ENCODE results near the gene TMEFF2. TPM values are rescaled to one million over a fixed set of nuclear protein-coding genes. Genes with fewer than 3 reads are reported as not detected.

Gene TMEFF2
- total and polyA plus RNA-seq, 2 of the 4 experiments (the other 2 are of a cell fraction) = 1.3 to 3.0 TPM

GRCh38 chr2:192073878-192074277 lies 120.9 kb downstream of the TMEFF2 start:
- TF ChIP-seq CEBPB (IDR thresholded peaks at IDR 0.05; ENCODE audit: low read depth, low read length) = no peak
- no peak for TF ChIP-seq NFE2L2 (IDR thresholded peaks at IDR 0.05; ENCODE audit: low read depth, low read length)
- no peak for TF ChIP-seq RAD21 (IDR thresholded peaks at IDR 0.05; ENCODE audit: low read length)
- TF ChIP-seq CTCF (conservative IDR thresholded peaks at IDR 0.05; ENCODE audit: low read depth, low read length) = no peak
- TF ChIP-seq FOS (IDR thresholded peaks at IDR 0.05; ENCODE audit: low read depth, low read length) = no peak
- no peak for TF ChIP-seq POLR2A (IDR thresholded peaks at IDR 0.05; ENCODE audit: low read depth, low read length)
- TF ChIP-seq ELK1 (IDR thresholded peaks at IDR 0.05; ENCODE audit: borderline replicate concordance, low read depth, low read length) = no peak
- no peak for TF ChIP-seq MAFK (IDR thresholded peaks at IDR 0.05; ENCODE audit: low read depth, low read length)
- no peak for TF ChIP-seq SMC3 (IDR thresholded peaks at IDR 0.05; ENCODE audit: low read depth, low read length)
- no peak for TF ChIP-seq CHD1 (IDR thresholded peaks at IDR 0.05; ENCODE audit: low read depth, low read length)
- Histone ChIP-seq H4K5ac (ENCODE audit: low read depth, low read length) (no peak overlapping the region), H3K27ac (ENCODE audit: insufficient read depth, low read length) (no peak overlapping the region), H3K36me3 (ENCODE audit: control insufficient read depth, insufficient read depth, low read length) (no peaks in the 10 kb centered on the region), H2BK15ac (ENCODE audit: low read depth, low read length) (no peak overlapping the region), H2BK120ac (ENCODE audit: low read depth, low read length) (no peak overlapping the region), H2BK5ac (ENCODE audit: low read depth, low read length, poor library complexity, severe bottlenecking) (no peak overlapping the region), H3K79me1 (ENCODE audit: low read depth in 1 of 2, low read length in 2 of 2) (no peaks in the 10 kb centered on the region), H2BK20ac (ENCODE audit: low read depth, low read length) (no peak overlapping the region), H3K4me2 (ENCODE audit: low read depth, low read length) (no peak overlapping the region), H2AFZ (replicated peaks; ENCODE audit: low read length, poor library complexity) (no peak overlapping the region), H3K4me1 (ENCODE audit: control insufficient read depth, insufficient read depth, low read length) (no peaks in the 10 kb centered on the region), H3K4me3 (ENCODE audit: insufficient read depth, low read depth, low read length) (no peak overlapping the region), H2AK9ac (replicated peaks; ENCODE audit: low read depth, low read length, poor library complexity) (no peak overlapping the region), H3K18ac (ENCODE audit: low read depth, low read length) (no peak overlapping the region), H3K9me1 (ENCODE audit: insufficient read depth, low read length) (no peaks in the 10 kb centered on the region; the same call in 1 of the 2 replicates), H2AK5ac (ENCODE audit: low read depth, low read length) (no peak overlapping the region), H4K20me1 (ENCODE audit: insufficient read depth, low read length) (no peaks in the 10 kb centered on the region), H3K14ac (replicated peaks; ENCODE audit: low read depth, low read length) (no peak overlapping the region), H3K27me3 (ENCODE audit: control insufficient read depth, insufficient read depth, low read length) (no peaks in the 10 kb centered on the region), H3K9ac (ENCODE audit: low read depth, low read length) (no peak overlapping the region), H3K9me3 (ENCODE audit: control insufficient read depth, insufficient read depth, low read length) (no peaks in the 10 kb centered on the region), H4K8ac (ENCODE audit: low read depth in 2 of 2, low read length in 2 of 2) (no peak overlapping the region), H3K56ac (ENCODE audit: extremely low read depth, insufficient read depth, low read length) (no peak overlapping the region), H4K91ac (ENCODE audit: insufficient read depth, low read depth, low read length) (no peak overlapping the region), H3K23ac (ENCODE audit: low read depth, low read length) (no peak overlapping the region), H3K4ac (ENCODE audit: low read depth, low read length) (no peak overlapping the region)
- ATAC-seq (ENCODE audit: low read depth) (no peak), DNase-seq (no peak)
- intact Hi-C loops (cut with micrococcal nuclease) (no loop called here), dilution Hi-C loops (cut with HindIII; ENCODE audit: low sequenced_read_pairs, unreplicated experiment) (no loop called here), in situ Hi-C loops (cut with MboI; ENCODE audit: low sequenced_read_pairs) (no loop called here)
- CTCF ChIA-PET = no interaction called here
- BruUV-seq (replicated peaks) = no TSS peak
- POLR2A ChIA-PET (ENCODE audit: unreplicated experiment) = no interaction called here

All from IMR-90 (cell line).